ENCODE results near the gene ZNF35.

ZNF35 gene

GRCh38 chr3:44687898-44688297 lies 39.4 kb downstream of the ZNF35 start:
- Histone ChIP-seq H3K9ac (ENCODE audit: low read length) (no peak overlapping the region), H3K27me3 (ENCODE audit: control insufficient read depth, insufficient read depth, low read length) (peaks cover 5% of the 10 kb centered on the region), H3K36me3 (ENCODE audit: control insufficient read depth, low read depth, low read length) (no peaks in the 10 kb centered on the region), H3K9me3 (ENCODE audit: control insufficient read depth, low read depth, low read length) (peaks cover 12% of the 10 kb centered on the region), H3K27ac (ENCODE audit: low read length) (no peak overlapping the region), H3K4me3 (ENCODE audit: low read length) (no peak overlapping the region), H3K4me1 (ENCODE audit: control insufficient read depth, low read depth, low read length) (peaks cover 5% of the 10 kb centered on the region)

All from iPS-18a (cell line).